ENCODE measurements around the gene NDUFV3.

NDUFV3 gene

GRCh38 chr21:42854246-42855010 lies 38.7 kb upstream of the NDUFV3 start (continued):
- no peak for TF ChIP-seq AEBP2 (tag by site-specific recombination; IDR thresholded peaks at IDR 0.05; ENCODE audit: borderline replicate concordance)
- no peak for TF ChIP-seq BCL11B (tag by site-specific recombination; IDR thresholded peaks at IDR 0.05; ENCODE audit: low read depth)
- TF ChIP-seq ZNF558 (tag by site-specific recombination; IDR thresholded peaks at IDR 0.05), result no peak
- no peak for TF ChIP-seq ZBTB21 (tag by site-specific recombination; IDR thresholded peaks at IDR 0.05)

GRCh38 chr21:42855171-42855936 lies 37.8 kb upstream of the NDUFV3 start:
- no peak for TF ChIP-seq ZNF274 (IDR thresholded peaks at IDR 0.05; ENCODE audit: low read length)
- TF ChIP-seq ZNF274 (tag by site-specific recombination; IDR thresholded peaks at IDR 0.05; ENCODE audit: borderline replicate concordance), result no peak
- TF ChIP-seq MYNN (tag by site-specific recombination; IDR thresholded peaks at IDR 0.05; ENCODE audit: borderline replicate concordance), result no peak
- no peak for TF ChIP-seq ZIC2 (tag by site-specific recombination; IDR thresholded peaks at IDR 0.05)
- no peak for TF ChIP-seq EGR2 (tag by site-specific recombination; IDR thresholded peaks at IDR 0.05; ENCODE audit: low read depth)
- no peak for TF ChIP-seq ZNF423 (tag by site-specific recombination; IDR thresholded peaks at IDR 0.05)
- TF ChIP-seq ZFP37 (tag by site-specific recombination; IDR thresholded peaks at IDR 0.05), result no peak
- no peak for TF ChIP-seq ZNF704 (tag by site-specific recombination; IDR thresholded peaks at IDR 0.05)
- no peak for TF ChIP-seq ZNF114 (tag by site-specific recombination; IDR thresholded peaks at IDR 0.05)
- TF ChIP-seq ZNF830 (tag by site-specific recombination; IDR thresholded peaks at IDR 0.05; ENCODE audit: low read depth), result no peak
- no peak for TF ChIP-seq ZNF560 (tag by site-specific recombination; IDR thresholded peaks at IDR 0.05; ENCODE audit: borderline replicate concordance)
- no peak for TF ChIP-seq ZNF585B (tag by site-specific recombination; IDR thresholded peaks at IDR 0.05)
- TF ChIP-seq ZNF785 (tag by site-specific recombination; IDR thresholded peaks at IDR 0.05), result no peak
- no peak for TF ChIP-seq ZBTB48 (tag by site-specific recombination; IDR thresholded peaks at IDR 0.05)
- TF ChIP-seq ZNF664 (tag by site-specific recombination; IDR thresholded peaks at IDR 0.05), result no peak
- TF ChIP-seq ZNF148 (tag by site-specific recombination; IDR thresholded peaks at IDR 0.05; ENCODE audit: borderline replicate concordance), result no peak
- POLR2A ChIA-PET, result interaction anchor here (0.9 kb wide), 1 partner anchor 11 kb away, joined by 3 read pairs; no protein-coding TSS in a partner anchor

More at GRCh38 chr21:42855171-42855936, 37.8 kb upstream of the NDUFV3 start:
- Histone ChIP-seq H3K4me1 (ENCODE audit: control insufficient read depth, insufficient read depth, low read length) (no peaks in the 10 kb centered on the region), H3K27ac (ENCODE audit: extremely low read depth, low read depth, low read length) (no peak overlapping the region), H3K36me3 (ENCODE audit: control insufficient read depth in 2 of 2, insufficient read depth in 1 of 2, low read length in 2 of 2) (peaks cover 15 to 98% of the 10 kb centered on the region in 2 experiments; a peak in 2 of 3 replicates), H3K4me3 (ENCODE audit: low read depth, low read length) (no peak overlapping the region), H3K9me3 (ENCODE audit: control insufficient read depth, insufficient read depth, low read depth, low read length) (no peaks in the 10 kb centered on the region)
- CTCF ChIA-PET, result interaction anchor here (1.1 kb wide), 1 partner anchor 10 kb away, joined by 4 read pairs; no protein-coding TSS in a partner anchor
